HCT116 (cell line): Measurements from ENCODE around the gene SELENOM. TPM values are rescaled to one million over a fixed set of nuclear protein-coding genes. Genes with fewer than 3 reads are reported as not detected.
A peak's percentile ranks its signal among the peaks of the same experiment; 100 is the strongest.
"Not testable (repeated sequence)": the region's sequence is repeated elsewhere in the genome, so short reads cannot be mapped to it uniquely, and the experiment has no call there.

Source experiments
- ATAC-seq: fragments of 200-7000 bp; cut with Tn5 transposase; 2 replicates; pipeline ENCODE4 v1.9.1; 2020; ENCODE audit warnings: mild to moderate bottlenecking, moderate library complexity
- BruUV-seq: library from RNA; stranded (reverse); fragments of 400-500 nt; replicated peaks from 2 replicates; lab custom pipeline; 2021; lab: Mats Ljungman, UMichigan
- CTCF ChIA-PET: fragments of 300-600 bp; sonication (Branson Sonifier 250); formaldehyde crosslinking; loops from one replicate; lab custom pipeline; 2021; ENCODE audit warnings: antibody characterized with exemption; lab: Charles Lee
- POLR2A ChIA-PET: fragments of 300-600, 350-600 bp; sonication (Branson Sonifier 250); formaldehyde crosslinking; loops from one replicate; lab custom pipeline; 2021; ENCODE audit warnings: antibody characterized with exemption; lab: Charles Lee
- RAD21 ChIA-PET, 2 experiments: fragments of 300-600 bp; sonication (Branson Sonifier 250); formaldehyde crosslinking; loops; one replicate each; lab custom pipeline; 2023; ENCODE audit warnings: low total read pairs in 2 of 2; ENCODE audit not compliant: uncharacterized antibody in 2 of 2, unreplicated experiment in 2 of 2, low non-redundant PET in 1 of 2; lab: Charles Lee
- DNase-seq: peaks from one replicate; pipeline ENCODE4 v3.0.0-alpha.2; 2010; ENCODE audit warnings: low read depth, low spot score
- H2AFZ ChIP-seq: fragments of 200-600 bp; shearing (Covaris generic), sonication (generic); 2 replicates; pipeline ENCODE4 v1.6.1; 2017; ENCODE audit warnings: low read depth, mixed run types, mixed read lengths, antibody characterized with exemption, low read length; ENCODE audit not compliant: poor library complexity, severe bottlenecking
- H3K27ac ChIP-seq: 2 replicates; pipeline ENCODE4 v1.5.1; 2012; ENCODE audit warnings: low read depth, low read length
- H3K27me3 ChIP-seq: fragments of 200-600 bp; sonication (generic); 2 replicates; pipeline ENCODE4 v1.6.1; 2016; ENCODE audit warnings: mixed run types, low read length, mixed read lengths; ENCODE audit not compliant: insufficient read depth
- H3K36me3 ChIP-seq, 2 experiments: fragments of 200-500 bp in 1 of 2; fragments of 200-600 bp in 1 of 2; sonication (Bioruptor generic) in 1 of 2; sonication (generic) in 1 of 2; 2 replicates each; pipeline versions ENCODE4 v1.5.1 to v1.6.1; 2014 to 2016; ENCODE audit warnings: low read length in 2 of 2, inconsistent platforms in 1 of 2, mixed read lengths in 1 of 2, mixed run types in 1 of 2; ENCODE audit not compliant: insufficient read depth in 2 of 2, control insufficient read depth in 1 of 2
- H3K4me1 ChIP-seq, 2 experiments: fragments of 200-600 bp in 1 of 2; sonication (generic) in 1 of 2; 2 replicates each; pipeline versions ENCODE4 v1.5.1 to v1.6.1; 2012 to 2017; ENCODE audit warnings: low read length in 2 of 2, inconsistent platforms in 1 of 2, mild to moderate bottlenecking in 1 of 2, mixed read lengths in 1 of 2, mixed run types in 1 of 2, moderate library complexity in 1 of 2; ENCODE audit not compliant: insufficient read depth in 2 of 2, control insufficient read depth in 1 of 2
- H3K4me2 ChIP-seq: fragments of 200-600 bp; sonication (generic); 2 replicates; pipeline ENCODE4 v1.6.1; 2017; ENCODE audit warnings: mixed run types, low read length, mixed read lengths
- H3K4me3 ChIP-seq, 2 experiments: fragments of 200-600 bp in 1 of 2; sonication (generic) in 1 of 2; replicated peaks in 1 of 2; 2 replicates each; pipeline ENCODE4 v1.5.1; 2011 to 2016; ENCODE audit warnings: low read length in 2 of 2, control low read depth in 1 of 2, low read depth in 1 of 2, mild to moderate bottlenecking in 1 of 2, mixed read lengths in 1 of 2, mixed run types in 1 of 2
- H3K79me2 ChIP-seq: fragments of 200-600 bp; sonication (generic); 2 replicates; pipeline ENCODE4 v1.6.1; 2017; ENCODE audit warnings: mild to moderate bottlenecking, mixed run types, low read length, moderate library complexity, mixed read lengths; ENCODE audit not compliant: insufficient read depth
- H3K9ac ChIP-seq: fragments of 200-600 bp; sonication (generic); 2 replicates; pipeline ENCODE4 v1.6.1; 2016; ENCODE audit warnings: low read length, mixed read lengths
- H3K9me2 ChIP-seq: fragments of 200-600 bp; sonication (generic), shearing (Covaris generic); 2 replicates; pipeline ENCODE4 v1.6.1; 2017; ENCODE audit warnings: mixed run types, mild to moderate bottlenecking, moderate library complexity; ENCODE audit not compliant: insufficient read depth
- H3K9me3 ChIP-seq, 2 experiments: fragments of 200-500 bp in 1 of 2; fragments of 200-600 bp in 1 of 2; sonication (Bioruptor generic) in 1 of 2; sonication (generic) in 1 of 2; 2 replicates each; pipeline ENCODE4 v1.6.1; 2014 to 2017; ENCODE audit warnings: low read length in 2 of 2, mixed read lengths in 2 of 2, inconsistent platforms in 1 of 2, low read depth in 1 of 2, mild to moderate bottlenecking in 1 of 2, mixed run types in 1 of 2, moderate library complexity in 1 of 2; ENCODE audit not compliant: control insufficient read depth in 1 of 2, insufficient read depth in 1 of 2
- H4K20me1 ChIP-seq: fragments of 200-600 bp; sonication (generic), shearing (Covaris generic); 2 replicates; pipeline ENCODE4 v1.6.1; 2017; ENCODE audit warnings: mixed run types, mild to moderate bottlenecking, moderate library complexity; ENCODE audit not compliant: insufficient read depth
- ELF1 ChIP-seq: IDR thresholded peaks from 2 replicates; pipeline ENCODE4 v1.6.1; 2012; ENCODE audit warnings: low read depth, borderline replicate concordance
- FOSL1 ChIP-seq: IDR thresholded peaks from 2 replicates; pipeline ENCODE4 v1.6.1; 2012; ENCODE audit warnings: low read depth
- JUND ChIP-seq: IDR thresholded peaks from 2 replicates; pipeline ENCODE4 v1.6.1; 2012
- ZFX ChIP-seq: fragments of 450-650 bp; IDR thresholded peaks from 2 replicates; pipeline ENCODE4 v1.6.1; 2017
- intact Hi-C: fragments of 100-400 bp; cut with micrococcal nuclease; formaldehyde crosslinking; loops from 2 replicates; pipeline ENCODE4 v1.10.0; 2022
- total RNA-seq: library from RNA; stranded (reverse); gene quantifications from one replicate; pipeline ENCODE4 v1.2.1, GENCODE V29; 2021; ENCODE audit not compliant: unreplicated experiment

SELENOM gene
- total RNA-seq, 1 experiment from 2014 or later = 65.6 TPM

DNA sequence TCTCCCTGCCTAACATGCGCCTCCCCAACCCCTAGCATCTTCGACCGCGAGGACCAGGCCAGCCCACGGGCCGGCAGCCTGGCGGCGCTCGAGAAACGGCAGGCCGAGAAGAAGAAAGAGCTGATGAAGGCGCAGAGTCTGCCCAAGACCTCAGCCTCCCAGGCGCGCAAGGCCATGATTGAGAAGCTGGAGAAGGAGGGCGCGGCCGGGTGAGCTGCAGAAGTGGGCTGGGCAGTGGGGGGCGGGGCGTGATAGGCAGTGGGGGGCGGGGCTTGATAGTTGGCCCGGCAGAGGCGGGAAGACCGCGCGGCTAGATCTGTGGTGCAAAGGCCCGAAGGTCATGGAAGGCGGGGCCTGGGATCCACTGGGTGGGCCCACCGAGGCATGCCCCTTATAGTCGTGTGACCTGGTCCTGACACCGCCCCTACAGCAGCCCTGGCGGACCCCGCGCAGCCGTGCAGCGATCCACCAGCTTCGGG is 8.7 kb downstream of the SELENOM start:
- Histone ChIP-seq H3K27ac (no peak overlapping the region), H3K4me2 (no peak overlapping the region), H3K4me3 (no peak overlapping the region)
- BruUV-seq = no TSS peak
- peak; percentile 68 for ATAC-seq
- TF ChIP-seq ZFX (no peak), FOSL1 (no peak), JUND (no peak)
- TF ChIP-seq, all 23 proteins: peak for 0
- ChIA-PET RAD21 (no interaction called here), POLR2A (interaction anchor here (1.4 kb wide), 1 partner anchor 9 kb away, joined by 4 read pairs; the partner anchor contains the start of gene SELENOM), CTCF (interaction anchor here (1.0 kb wide), 1 partner anchor 9 kb away, joined by 4 read pairs; the partner anchor contains the start of gene SELENOM)
- Histone ChIP-seq H3K27me3 (no peaks in the 10 kb centered on the region), H3K36me3 (peaks cover 29 to 53% of the 10 kb centered on the region in 2 experiments), H2AFZ (no peak overlapping the region), H3K9me3 (no peaks in the 10 kb centered on the region), H3K9ac (no peak overlapping the region), H4K20me1 (no peaks in the 10 kb centered on the region), H3K4me1 (peaks cover 0 to 15% of the 10 kb centered on the region in 2 experiments; a peak in 2 of 4 replicates), H3K9me2 (no peaks in the 10 kb centered on the region), H3K79me2 (no peaks in the 10 kb centered on the region)
- intact Hi-C loops = no loop called here
- no peak for DNase-seq

DNA sequence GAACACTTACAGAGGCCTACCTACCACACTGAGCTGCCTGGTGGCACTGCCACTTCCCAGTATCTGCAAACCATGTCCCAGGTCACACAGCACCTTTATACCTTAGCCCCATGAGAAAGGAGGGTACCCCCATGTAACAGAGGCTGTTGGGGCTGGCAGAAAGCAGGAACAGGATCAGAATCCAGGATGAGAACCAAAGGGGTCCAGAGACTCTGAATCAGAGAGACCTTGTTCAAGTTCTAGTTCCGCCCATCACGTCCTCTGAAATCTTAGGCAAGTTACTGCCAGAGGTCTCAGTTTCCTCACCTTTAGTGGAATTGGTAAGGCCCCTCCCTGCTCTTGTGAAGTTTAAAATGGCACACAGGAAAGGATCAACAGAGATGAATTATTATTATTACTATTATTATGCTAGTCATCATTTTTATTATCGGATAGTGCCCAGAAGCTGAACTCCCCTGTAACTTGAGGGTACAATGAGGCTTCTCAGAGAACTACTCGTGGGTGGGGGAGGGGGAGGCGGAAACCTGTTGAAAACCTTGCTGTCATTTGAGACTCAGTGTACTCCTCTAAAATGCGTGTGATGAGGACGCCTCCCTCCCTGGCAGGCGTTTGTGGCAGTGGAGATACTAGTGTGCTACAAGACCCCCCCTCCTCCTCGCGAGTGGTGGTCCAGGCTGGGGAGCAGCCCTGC is 9.3 kb downstream of the SELENOM start:
- H4K20me1 ChIP-seq = no peaks in the 10 kb centered on the region
- RAD21 ChIA-PET = no interaction called here
- no peaks in the 10 kb centered on the region for H3K27me3 ChIP-seq
- no peaks in the 10 kb centered on the region for H3K9me2 ChIP-seq
- intact Hi-C loops = no loop called here
- no TSS peak for BruUV-seq
- no peak overlapping the region for H2AFZ ChIP-seq
- CTCF ChIA-PET = interaction anchor here (1.0 kb wide), 1 partner anchor 9 kb away, joined by 4 read pairs; the partner anchor contains the start of gene SELENOM
- peaks cover 0 to 15% of the 10 kb centered on the region in 2 experiments; a peak in 2 of 4 replicates for H3K4me1 ChIP-seq
- H3K9me3 ChIP-seq = no peaks in the 10 kb centered on the region
- peaks cover 29 to 53% of the 10 kb centered on the region in 2 experiments for H3K36me3 ChIP-seq
- no peak overlapping the region for H3K4me2 ChIP-seq
- POLR2A ChIA-PET = interaction anchor here (1.4 kb wide), 1 partner anchor 9 kb away, joined by 4 read pairs; the partner anchor contains the start of gene SELENOM
- no peak for DNase-seq
- H3K27ac ChIP-seq = no peak overlapping the region
- TF ChIP-seq ELF1 = no peak
- H3K4me3 ChIP-seq = no peak overlapping the region
- H3K9ac ChIP-seq = no peak overlapping the region
- ATAC-seq = no peak
- H3K79me2 ChIP-seq = no peaks in the 10 kb centered on the region

- H3K9ac ChIP-seq, RAD21 ChIA-PET, BruUV-seq, H3K79me2 ChIP-seq, H3K9me3 ChIP-seq, H2AFZ ChIP-seq, intact Hi-C loops, ATAC-seq, POLR2A ChIA-PET, CTCF ChIA-PET, H3K27me3 ChIP-seq, H3K27ac ChIP-seq, H3K4me3 ChIP-seq, H3K4me2 ChIP-seq, H4K20me1 ChIP-seq, H3K9me2 ChIP-seq, DNase-seq: not testable (repeated sequence)
- peaks cover 31 to 57% of the 10 kb centered on the region in 2 experiments for H3K36me3 ChIP-seq
- peaks cover 0 to 12% of the 10 kb centered on the region in 2 experiments; a peak in 2 of 4 replicates for H3K4me1 ChIP-seq
These were observed 9.8 kb downstream of the SELENOM start for GRCh38 chr22:31097539-31097938.
